Activated naive CD4-positive, alpha-beta T cell treated with anti-CD3 and anti-CD28 coated beads, Interleukin-2, amount 10 ng/mL, durations not matched to agents 7 days and 5 days (primary cell): ENCODE measurements around the gene CHAMP1.

Experiments
- CTCF ChIA-PET: fragments of 350-600 bp; sonication (Branson Sonifier 250); formaldehyde crosslinking; loops from one replicate; lab custom pipeline; 2021; ENCODE audit warnings: antibody characterized with exemption; lab: Charles Lee
- DNase-seq: peaks from one replicate; pipeline ENCODE4 v3.0.0-alpha.2; 2020
- H3K27ac Mint-ChIP-seq: one replicate; pipeline ENCODE4 v1.8.0; 2021; ENCODE audit warnings: mild to moderate bottlenecking, moderate library complexity, mixed read lengths
- H3K27me3 Mint-ChIP-seq: one replicate; pipeline ENCODE4 v1.8.0; 2021; ENCODE audit warnings: mild to moderate bottlenecking, mixed read lengths
- H3K36me3 Mint-ChIP-seq: one replicate; pipeline ENCODE4 v1.8.0; 2021; ENCODE audit warnings: mixed read lengths
- H3K4me1 Mint-ChIP-seq: one replicate; pipeline ENCODE4 v1.8.0; 2021; ENCODE audit warnings: mixed read lengths
- H3K4me3 Mint-ChIP-seq: one replicate; pipeline ENCODE4 v1.8.0; 2021; ENCODE audit warnings: mild to moderate bottlenecking, moderate library complexity, mixed read lengths
- H3K9me3 Mint-ChIP-seq: one replicate; pipeline ENCODE4 v1.8.0; 2021; ENCODE audit warnings: mixed read lengths

The CHAMP1 gene

GRCh38 chr13:114314074-114314912, at the start of gene CHAMP1:
CHAMP1 (plus strand) TSS chr13:114314503; CDS start chr13:114323843, 9,340 bp downstream.
- peak; percentile 95 for DNase-seq
- peak within 1 kb of the TSS; percentile 90 for H3K27ac Mint-ChIP-seq
- H3K27me3 Mint-ChIP-seq = no peaks in the 10 kb centered on the region
- CTCF ChIA-PET = interaction anchor here (1.6 kb wide), 1 partner anchor 11 kb away, joined by 4 read pairs; no protein-coding TSS in a partner anchor
- no peaks in the 10 kb centered on the region for H3K9me3 Mint-ChIP-seq
- peaks cover 22% of the 10 kb centered on the region for H3K36me3 Mint-ChIP-seq
- H3K4me1 Mint-ChIP-seq = peaks cover 47% of the 10 kb centered on the region
- peak within 1 kb of the TSS; percentile 86 for H3K4me3 Mint-ChIP-seq

GRCh38 chr13:114264886-114265611, 49.3 kb upstream of the CHAMP1 start:
- CTCF ChIA-PET = no interaction called here
- Mint-ChIP-seq H3K36me3 (peaks cover 72% of the 10 kb centered on the region), H3K27ac (peak overlapping the region; percentile 35), H3K4me3 (no peak overlapping the region), H3K9me3 (peaks cover 5% of the 10 kb centered on the region), H3K27me3 (no peaks in the 10 kb centered on the region), H3K4me1 (peaks cover 66% of the 10 kb centered on the region)
- no peak for DNase-seq

GRCh38 chr13:114266241-114266640, 48.1 kb upstream of the CHAMP1 start:
- no peak for DNase-seq
- Mint-ChIP-seq H3K9me3 (peaks cover 5% of the 10 kb centered on the region), H3K4me1 (peaks cover 60% of the 10 kb centered on the region), H3K4me3 (no peak overlapping the region), H3K27me3 (no peaks in the 10 kb centered on the region), H3K36me3 (peaks cover 70% of the 10 kb centered on the region), H3K27ac (peak overlapping the region; percentile 62)
- CTCF ChIA-PET = no interaction called here

GRCh38 chr13:114268344-114269280, 45.7 kb upstream of the CHAMP1 start:
- no peak overlapping the region for H3K4me3 Mint-ChIP-seq
- H3K27me3 Mint-ChIP-seq = no peaks in the 10 kb centered on the region
- CTCF ChIA-PET = interaction anchor here (1.4 kb wide), 1 partner anchor 73 kb away, joined by 3 read pairs; no protein-coding TSS in a partner anchor
- H3K36me3 Mint-ChIP-seq = peaks cover 68% of the 10 kb centered on the region
- H3K4me1 Mint-ChIP-seq = peaks cover 38% of the 10 kb centered on the region
- peak overlapping the region; percentile 64 for H3K27ac Mint-ChIP-seq
- H3K9me3 Mint-ChIP-seq = peaks cover 5% of the 10 kb centered on the region
- no peak for DNase-seq

GRCh38 chr13:114269281-114269770, 45.0 kb upstream of the CHAMP1 start:
- peaks cover 5% of the 10 kb centered on the region for H3K9me3 Mint-ChIP-seq
- peaks cover 35% of the 10 kb centered on the region for H3K4me1 Mint-ChIP-seq
- no peak for DNase-seq
- H3K4me3 Mint-ChIP-seq = no peak overlapping the region
- CTCF ChIA-PET = interaction anchor here (1.4 kb wide), 1 partner anchor 72 kb away, joined by 3 read pairs; no protein-coding TSS in a partner anchor
- H3K36me3 Mint-ChIP-seq = peaks cover 68% of the 10 kb centered on the region
- H3K27ac Mint-ChIP-seq = peak overlapping the region; percentile 7
- no peaks in the 10 kb centered on the region for H3K27me3 Mint-ChIP-seq

- peaks cover 61% of the 10 kb centered on the region for H3K36me3 Mint-ChIP-seq
- H3K4me3 Mint-ChIP-seq = no peak overlapping the region
- peaks cover 4% of the 10 kb centered on the region for H3K9me3 Mint-ChIP-seq
- CTCF ChIA-PET = no interaction called here
- H3K27ac Mint-ChIP-seq = no peak overlapping the region
- peaks cover 16% of the 10 kb centered on the region for H3K4me1 Mint-ChIP-seq
- no peaks in the 10 kb centered on the region for H3K27me3 Mint-ChIP-seq
- no peak for DNase-seq
These were observed 41.3 kb upstream of the CHAMP1 start for GRCh38 chr13:114272977-114273376.

GRCh38 chr13:114275304-114275703, 39.0 kb upstream of the CHAMP1 start:
- H3K36me3 Mint-ChIP-seq = peaks cover 55% of the 10 kb centered on the region
- H3K27ac Mint-ChIP-seq = no peak overlapping the region
- no peaks in the 10 kb centered on the region for H3K27me3 Mint-ChIP-seq
- peaks cover 17% of the 10 kb centered on the region for H3K4me1 Mint-ChIP-seq
- CTCF ChIA-PET = no interaction called here
- no peak for DNase-seq
- H3K9me3 Mint-ChIP-seq = no peaks in the 10 kb centered on the region
- H3K4me3 Mint-ChIP-seq = no peak overlapping the region

GRCh38 chr13:114279146-114279545, 35.2 kb upstream of the CHAMP1 start:
- peaks cover 45% of the 10 kb centered on the region for H3K36me3 Mint-ChIP-seq
- H3K27ac Mint-ChIP-seq = peak overlapping the region; percentile 99
- H3K9me3 Mint-ChIP-seq = no peaks in the 10 kb centered on the region
- no peak overlapping the region for H3K4me3 Mint-ChIP-seq
- H3K4me1 Mint-ChIP-seq = peaks cover 35% of the 10 kb centered on the region
- CTCF ChIA-PET = no interaction called here
- no peak for DNase-seq
- no peaks in the 10 kb centered on the region for H3K27me3 Mint-ChIP-seq

- H3K9me3 Mint-ChIP-seq = no peaks in the 10 kb centered on the region
- H3K4me3 Mint-ChIP-seq = peak overlapping the region; percentile 82
- H3K36me3 Mint-ChIP-seq = peaks cover 45% of the 10 kb centered on the region
These were observed 34.4 kb upstream of the CHAMP1 start for GRCh38 chr13:114279758-114280355.

GRCh38 chr13:114281351-114282040, 32.8 kb upstream of the CHAMP1 start, which contains the start of gene UPF3A:
UPF3A (plus strand) TSS chr13:114281601; CDS start chr13:114281640, 39 bp downstream.
- CTCF ChIA-PET = no interaction called here

More at GRCh38 chr13:114279758-114280355, 34.4 kb upstream of the CHAMP1 start:
- no peaks in the 10 kb centered on the region for H3K27me3 Mint-ChIP-seq
- CTCF ChIA-PET = interaction anchor here (1.0 kb wide), 1 partner anchor 61 kb away, joined by 4 read pairs; no protein-coding TSS in a partner anchor
- H3K27ac Mint-ChIP-seq = peak overlapping the region; percentile 99
- peaks cover 39% of the 10 kb centered on the region for H3K4me1 Mint-ChIP-seq
- no peak for DNase-seq

GRCh38 chr13:114282041-114282670, 32.1 kb upstream of the CHAMP1 start:
- Mint-ChIP-seq H3K9me3 (no peaks in the 10 kb centered on the region), H3K27me3 (no peaks in the 10 kb centered on the region), H3K4me3 (peak overlapping the region; percentile 82), H3K4me1 (peaks cover 48% of the 10 kb centered on the region), H3K27ac (peak overlapping the region; percentile 99), H3K36me3 (peaks cover 53% of the 10 kb centered on the region)
- DNase-seq = peak; percentile 54
- CTCF ChIA-PET = no interaction called here

More at GRCh38 chr13:114281351-114282040, 32.8 kb upstream of the CHAMP1 start, which contains the start of gene UPF3A:
- H3K27ac Mint-ChIP-seq = peak within 1 kb of the TSS; percentile 99
- DNase-seq = peak; percentile 91
- peaks cover 47% of the 10 kb centered on the region for H3K36me3 Mint-ChIP-seq
- peaks cover 48% of the 10 kb centered on the region for H3K4me1 Mint-ChIP-seq
- no peaks in the 10 kb centered on the region for H3K27me3 Mint-ChIP-seq
- H3K4me3 Mint-ChIP-seq = peak within 1 kb of the TSS; percentile 82
- no peaks in the 10 kb centered on the region for H3K9me3 Mint-ChIP-seq

- Mint-ChIP-seq H3K9me3 (no peaks in the 10 kb centered on the region), H3K4me3 (peak overlapping the region; percentile 67), H3K4me1 (peaks cover 44% of the 10 kb centered on the region), H3K27ac (peak overlapping the region; percentile 52), H3K27me3 (no peaks in the 10 kb centered on the region), H3K36me3 (peaks cover 57% of the 10 kb centered on the region)
- DNase-seq = no peak
- CTCF ChIA-PET = interaction anchor here (0.6 kb wide), 1 partner anchor 1160 kb away, joined by 3 read pairs; no protein-coding TSS in a partner anchor
These were observed 30.7 kb upstream of the CHAMP1 start for GRCh38 chr13:114283576-114283975.
